Measurements from ENCODE around the gene IRF2BP2.

Gene IRF2BP2

DNA sequence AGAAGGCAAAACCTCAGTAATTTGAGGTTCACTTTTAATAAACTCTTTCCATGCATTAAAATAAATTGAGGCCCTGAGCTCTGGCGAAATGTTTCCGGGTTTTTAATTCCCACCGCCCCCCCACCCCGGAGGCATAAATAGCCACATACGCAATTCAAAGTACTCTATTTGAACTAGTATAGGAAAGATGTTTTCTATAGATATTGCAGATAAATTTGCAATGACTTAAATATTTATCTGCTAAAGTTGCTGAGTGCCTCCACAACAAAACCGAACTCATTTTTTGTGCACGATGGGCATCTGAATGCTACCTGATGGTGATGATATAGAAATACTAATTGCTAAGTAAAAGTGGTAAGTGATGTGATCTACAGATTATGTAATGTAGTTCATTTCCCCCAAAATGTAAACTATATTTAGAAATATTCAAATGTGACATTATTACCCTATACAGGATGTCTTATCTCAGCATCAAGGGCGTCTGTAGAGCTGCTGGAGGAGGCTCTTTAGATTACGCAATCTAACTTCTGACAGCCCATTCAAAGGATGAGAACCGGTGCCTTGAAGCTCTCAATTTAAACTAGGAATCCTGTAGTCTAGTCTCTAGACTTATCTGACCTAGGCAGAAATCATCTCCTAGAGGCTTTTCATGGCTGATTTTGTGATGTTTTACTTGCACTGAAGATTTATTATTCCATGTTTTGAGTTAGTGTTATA, 8.5 kb downstream of the IRF2BP2 start:
- ATAC-seq: peak; percentile 10
- 0 out of 2 replicates have a peak, but pooled peaks have one; percentile 9 for TF ChIP-seq TSHZ2 (CRISPR knock-in tag; IDR thresholded peaks at IDR 0.05)
- TF ChIP-seq PATZ1 (CRISPR knock-in tag; IDR thresholded peaks at IDR 0.05; ENCODE audit: borderline replicate concordance): no peak
- TF ChIP-seq ZFP3 (CRISPR knock-in tag; IDR thresholded peaks at IDR 0.05): no peak
- 0 out of 2 replicates have a peak, but pooled peaks have one; percentile 20 for TF ChIP-seq CREB5 (CRISPR knock-in tag; IDR thresholded peaks at IDR 0.05; ENCODE audit: low read depth)
- TF ChIP-seq, protein P1, sequence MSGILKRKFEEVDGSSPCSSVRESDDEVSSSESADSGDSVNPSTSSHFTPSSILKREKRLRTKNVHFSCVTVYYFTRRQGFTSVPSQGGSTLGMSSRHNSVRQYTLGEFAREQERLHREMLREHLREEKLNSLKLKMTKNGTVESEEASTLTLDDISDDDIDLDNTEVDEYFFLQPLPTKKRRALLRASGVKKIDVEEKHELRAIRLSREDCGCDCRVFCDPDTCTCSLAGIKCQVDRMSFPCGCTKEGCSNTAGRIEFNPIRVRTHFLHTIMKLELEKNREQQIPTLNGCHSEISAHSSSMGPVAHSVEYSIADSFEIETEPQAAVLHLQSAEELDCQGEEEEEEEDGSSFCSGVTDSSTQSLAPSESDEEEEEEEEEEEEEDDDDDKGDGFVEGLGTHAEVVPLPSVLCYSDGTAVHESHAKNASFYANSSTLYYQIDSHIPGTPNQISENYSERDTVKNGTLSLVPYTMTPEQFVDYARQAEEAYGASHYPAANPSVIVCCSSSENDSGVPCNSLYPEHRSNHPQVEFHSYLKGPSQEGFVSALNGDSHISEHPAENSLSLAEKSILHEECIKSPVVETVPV (CRISPR knock-in tag; IDR thresholded peaks at IDR 0.05): peak; percentile 61; the same call in 1 of the 2 replicates
- TF ChIP-seq PPARA (CRISPR knock-in tag; IDR thresholded peaks at IDR 0.05; ENCODE audit: borderline replicate concordance): no peak
- TF ChIP-seq ZNF70 (CRISPR knock-in tag; IDR thresholded peaks at IDR 0.05): peak; percentile 68
- no peak for TF ChIP-seq RARB (CRISPR knock-in tag; IDR thresholded peaks at IDR 0.05)
- TF ChIP-seq ZC3H10 (CRISPR knock-in tag; IDR thresholded peaks at IDR 0.05): peak; percentile 58; the same call in 1 of the 2 replicates
- TF ChIP-seq POU6F1 (CRISPR knock-in tag; IDR thresholded peaks at IDR 0.05; ENCODE audit: borderline replicate concordance, low read depth): no peak

DNA sequence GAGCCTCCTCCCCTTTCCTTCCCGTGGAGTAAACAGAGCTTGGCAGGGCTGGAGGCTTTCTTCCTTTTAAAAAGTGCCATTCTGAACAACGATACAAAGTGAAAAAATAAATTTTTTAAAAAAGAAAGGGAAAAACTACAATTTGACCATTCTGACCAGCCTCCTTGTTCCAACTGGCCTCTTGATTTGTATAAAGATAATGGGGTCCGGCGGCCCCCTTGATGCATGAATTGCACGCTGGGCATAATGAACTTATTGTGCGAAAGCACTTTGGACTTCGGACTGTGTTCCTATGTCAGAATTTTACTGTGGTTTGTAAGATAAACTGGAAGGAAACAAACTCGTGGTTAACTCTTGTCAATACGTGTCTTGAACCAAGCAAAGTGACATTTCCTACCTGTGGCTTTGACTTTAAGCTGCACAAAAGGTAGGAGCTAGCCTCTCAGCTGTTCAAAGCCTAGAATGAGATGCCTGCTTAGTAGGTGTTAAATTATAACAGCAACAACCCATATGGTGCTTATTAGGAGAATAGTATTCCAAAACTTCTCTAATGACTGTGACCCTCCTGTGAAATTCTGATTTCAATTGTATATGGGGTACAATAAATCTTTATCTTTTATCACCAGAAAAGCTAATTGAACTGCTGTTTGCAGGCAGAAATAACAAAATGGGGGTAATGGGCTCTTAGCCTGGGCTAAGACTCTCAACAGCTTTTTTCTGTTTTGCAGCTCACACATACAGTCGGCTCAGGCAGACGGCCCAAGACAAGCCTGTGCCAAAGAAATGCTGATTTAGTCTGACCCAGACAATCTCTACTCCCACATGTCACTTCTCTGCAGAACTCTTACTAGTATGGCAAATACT, 9.3 kb downstream of the IRF2BP2 start:
- TF ChIP-seq TCF4 (CRISPR knock-in tag; IDR thresholded peaks at IDR 0.05; ENCODE audit: borderline replicate concordance): 0 out of 2 replicates have a peak, but pooled peaks have one; percentile 16
- TF ChIP-seq PPARA (CRISPR knock-in tag; IDR thresholded peaks at IDR 0.05; ENCODE audit: borderline replicate concordance): no peak
- peak; percentile 23 for ATAC-seq

GRCh38 chr1:234599617-234600417, 10.2 kb downstream of the IRF2BP2 start:
- peak; percentile 78 for ATAC-seq
- TF ChIP-seq TCF4 (CRISPR knock-in tag; IDR thresholded peaks at IDR 0.05; ENCODE audit: borderline replicate concordance) (no peak), RARB (CRISPR knock-in tag; IDR thresholded peaks at IDR 0.05) (no peak), ZC3H10 (CRISPR knock-in tag; IDR thresholded peaks at IDR 0.05) (peak; percentile 35; the same call in 1 of the 2 replicates), PPARA (CRISPR knock-in tag; IDR thresholded peaks at IDR 0.05; ENCODE audit: borderline replicate concordance) (no peak), OSR1 (CRISPR knock-in tag; IDR thresholded peaks at IDR 0.05) (0 out of 2 replicates have a peak, but pooled peaks have one; percentile 12), ZNF8 (CRISPR knock-in tag; IDR thresholded peaks at IDR 0.05) (no peak), CSDC2 (CRISPR knock-in tag; IDR thresholded peaks at IDR 0.05) (no peak), POU6F1 (CRISPR knock-in tag; IDR thresholded peaks at IDR 0.05; ENCODE audit: borderline replicate concordance, low read depth) (no peak), TSHZ2 (CRISPR knock-in tag; IDR thresholded peaks at IDR 0.05) (peak; percentile 68; the same call in 1 of the 2 replicates), ESRRG (CRISPR knock-in tag; IDR thresholded peaks at IDR 0.05) (no peak), ZNF565 (CRISPR knock-in tag; conservative IDR thresholded peaks at IDR 0.05; ENCODE audit: low read depth) (no peak)

All from SK-N-SH treated with all-trans-retinoic acid at 6 μM for 48 hours (cell line).